NCI-H82 treated with DMSO at 0.1 percent for 48 hours (cell line): ENCODE data around the gene IL4R.
"Not testable (repeated sequence)": the region's sequence is repeated elsewhere in the genome, so short reads cannot be mapped to it uniquely, and the experiment has no call there.

ENCODE experiments used
- DNase-seq: peaks from one replicate; lab custom pipeline; 2025; ENCODE audit not compliant: unreplicated experiment; lab: John Stamatoyannopoulos, UW

Gene IL4R

GRCh38 chr16:27401768-27402568 is 88.2 kb downstream of the IL4R start, which contains the start of gene IL21R:
Gene IL21R, plus strand, starts transcription at chr16:27402174. Its CDS starts 27,898 bp downstream, at chr16:27430072.
- no peak for DNase-seq

GRCh38 chr16:27402569-27402963 is 88.8 kb downstream of the IL4R start:
- DNase-seq = no peak

DNA sequence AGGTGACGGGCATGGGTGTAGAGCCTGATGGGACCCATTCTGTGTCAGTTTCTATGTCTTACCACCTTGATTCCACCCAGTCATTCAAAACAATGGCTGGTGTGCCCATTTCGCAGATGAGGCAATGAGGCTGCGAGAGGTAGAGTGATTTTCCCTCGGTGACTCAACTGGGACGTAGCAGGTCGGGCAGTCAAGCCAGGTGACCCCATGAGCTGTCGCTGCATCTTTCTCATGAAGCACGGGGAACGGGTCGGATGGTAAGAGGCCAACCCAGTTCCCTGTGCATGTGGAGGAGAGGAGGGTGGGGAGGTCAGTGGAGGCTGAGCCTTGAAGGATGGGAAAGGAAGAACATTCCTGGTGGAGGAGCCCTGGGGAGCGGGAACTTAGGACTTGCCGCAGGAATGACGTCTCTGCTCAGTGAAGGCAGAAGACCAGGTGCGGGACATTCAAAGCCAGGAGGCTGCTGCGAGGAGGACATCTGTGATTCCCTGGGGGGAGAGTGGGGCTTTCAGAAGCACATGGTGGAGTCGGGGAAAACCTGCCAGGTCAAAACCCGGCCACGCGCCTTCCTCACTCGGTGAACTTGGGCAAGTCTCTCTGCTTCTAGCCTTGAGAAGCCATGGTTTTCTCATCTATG is 89.3 kb downstream of the IL4R start:
- no peak for DNase-seq

- DNase-seq = no peak
These were observed 89.8 kb downstream of the IL4R start for GRCh38 chr16:27403601-27403992.

DNA sequence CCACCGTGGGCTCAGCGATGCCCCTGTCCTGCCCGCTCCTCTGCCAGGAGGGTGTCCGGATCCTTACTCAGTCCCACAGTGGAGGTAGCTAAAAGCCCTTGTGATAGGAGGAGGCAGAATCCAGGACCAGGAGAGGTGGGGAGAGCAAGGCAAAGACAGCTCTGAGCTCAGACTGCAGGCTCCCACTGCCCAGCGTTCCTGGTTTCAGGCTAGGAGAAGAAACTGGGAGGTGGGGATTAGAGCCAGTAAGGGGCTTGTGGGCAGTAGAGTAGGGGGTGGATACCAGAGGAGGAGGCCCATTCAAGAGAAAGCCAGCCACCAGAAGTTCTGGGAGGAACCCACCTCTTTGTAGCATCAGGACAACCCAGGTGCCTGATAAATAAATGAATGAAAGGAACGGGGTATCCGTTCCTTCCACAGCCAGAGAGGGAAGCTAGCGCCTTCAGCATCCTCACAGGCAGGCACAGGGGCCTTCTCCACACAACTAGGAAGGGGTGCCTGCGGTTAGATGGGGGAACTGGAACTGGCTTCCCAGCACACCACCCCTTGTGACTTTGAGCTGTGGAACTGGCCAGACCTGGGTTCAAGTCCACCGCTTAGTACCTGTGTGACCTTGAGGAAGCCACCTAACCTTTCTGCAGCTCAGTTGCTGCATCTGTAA is 90.5 kb downstream of the IL4R start:
- no peak for DNase-seq

GRCh38 chr16:27405546-27406451 is 92.0 kb downstream of the IL4R start:
- no peak for DNase-seq

DNA sequence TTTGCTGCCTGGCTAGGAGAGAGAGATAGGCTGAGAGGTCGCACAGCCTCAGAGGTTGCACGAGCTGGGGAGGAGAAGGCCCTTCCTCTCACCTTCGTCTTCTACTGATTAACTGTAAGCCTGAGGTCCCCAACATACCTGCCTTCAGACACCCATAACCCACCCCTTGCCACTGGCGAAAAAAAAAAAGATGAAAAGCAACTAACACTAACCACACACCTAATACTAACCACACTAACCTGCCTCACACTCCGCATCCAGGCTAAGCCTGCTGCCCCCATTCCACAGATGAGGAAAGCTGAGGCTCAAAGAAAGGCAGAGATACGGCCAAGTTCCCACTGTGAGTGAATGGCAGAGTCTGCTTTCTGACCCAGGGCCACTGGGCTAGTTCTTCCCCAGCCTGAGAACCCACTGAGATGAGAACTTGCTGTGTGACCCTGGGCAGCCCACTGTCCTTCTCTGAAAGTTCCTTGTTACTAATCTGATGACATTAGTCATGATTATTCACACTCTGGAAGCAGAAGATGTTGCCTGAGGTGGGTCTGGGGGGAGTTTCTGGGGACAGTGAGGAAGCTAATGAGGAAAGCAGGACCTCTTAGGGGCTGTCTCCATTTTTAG is 92.8 kb downstream of the IL4R start:
- no peak for DNase-seq

DNA sequence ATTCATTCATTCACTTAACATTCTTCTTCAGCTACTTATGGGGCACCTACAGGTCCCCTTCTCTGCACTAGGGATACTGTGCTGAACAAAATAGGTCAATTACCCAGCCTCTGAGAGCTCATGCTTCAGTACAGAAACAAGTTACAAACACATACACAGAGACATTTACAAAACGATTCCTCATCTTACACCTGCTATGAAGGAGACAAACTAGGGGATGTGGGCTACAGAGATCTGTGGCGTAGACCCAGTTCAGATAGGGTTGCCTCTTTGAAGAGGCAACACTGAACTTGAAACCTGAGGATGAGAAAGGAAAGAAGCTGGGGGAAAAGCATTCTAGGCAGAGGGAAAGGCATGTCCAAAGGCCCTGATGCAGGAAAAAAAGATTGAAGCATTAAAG is 93.4 kb downstream of the IL4R start:
- DNase-seq = no peak

DNA sequence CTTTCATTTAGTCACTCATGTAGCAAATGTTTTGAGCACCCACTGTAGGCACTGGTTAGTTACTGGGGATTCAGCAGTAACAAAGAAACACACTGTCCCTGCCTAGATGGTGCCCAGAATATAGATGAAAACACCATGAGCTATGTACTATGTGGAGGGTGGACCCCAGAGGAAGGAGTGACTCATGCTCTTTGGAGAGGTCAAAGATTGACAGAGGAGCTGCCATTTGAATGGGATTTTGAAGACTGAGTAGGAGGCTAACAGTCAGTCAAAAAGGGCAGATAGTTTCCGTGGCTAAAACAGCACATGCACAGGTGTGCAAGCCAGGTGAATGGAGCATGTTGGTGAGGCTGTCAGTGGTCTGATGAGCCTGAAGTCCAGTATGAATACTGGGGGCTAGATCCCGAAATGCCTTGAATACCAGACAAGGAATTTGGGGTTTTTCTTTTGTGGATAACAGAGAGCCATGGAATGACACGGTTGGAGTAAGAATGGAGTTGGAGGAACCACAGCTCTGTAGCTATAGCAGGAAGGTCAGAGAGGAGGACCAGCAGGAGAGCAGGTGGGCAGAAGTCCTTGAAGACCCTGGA is 94.3 kb downstream of the IL4R start:
- DNase-seq = no peak

GRCh38 chr16:27408602-27409031 is 94.8 kb downstream of the IL4R start:
- DNase-seq = no peak

DNA sequence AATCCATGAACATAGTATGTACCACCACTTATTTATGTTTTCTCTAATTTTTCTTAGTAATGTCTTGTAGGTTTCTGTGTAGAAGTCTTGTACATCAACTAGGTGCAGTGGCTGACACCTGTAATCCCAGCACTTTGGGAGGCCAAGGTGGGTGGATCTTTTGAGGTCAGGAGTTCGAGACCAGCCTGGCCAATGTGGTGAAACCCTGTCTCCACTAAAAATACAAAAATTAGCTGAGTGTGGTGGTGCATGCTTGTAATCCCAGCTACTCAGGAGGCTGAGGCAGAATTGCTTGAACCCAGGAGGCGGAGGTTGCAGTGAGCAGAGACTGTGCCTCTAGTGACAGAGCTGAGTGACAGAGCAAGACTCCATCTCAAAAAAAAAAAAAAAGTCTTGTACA is 96.2 kb downstream of the IL4R start:
- not testable (repeated sequence) for DNase-seq

DNA sequence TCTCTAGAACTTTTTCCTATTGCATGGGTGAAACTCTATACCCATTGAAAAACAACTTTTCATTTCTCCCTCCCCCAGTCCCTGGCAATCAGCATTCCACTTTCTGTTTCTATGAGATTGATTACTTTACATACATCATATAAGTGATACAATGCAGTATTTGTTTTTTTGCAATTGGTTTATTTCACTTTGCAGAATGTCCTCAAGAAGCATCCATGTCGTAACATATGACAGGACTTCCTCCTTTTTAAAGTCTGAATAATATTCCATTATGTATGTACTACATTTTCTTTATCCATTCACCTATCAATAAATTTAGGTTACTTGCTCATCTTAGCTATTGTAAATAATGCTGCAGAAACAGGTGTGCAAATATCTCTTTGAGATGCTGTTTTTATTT is 97.0 kb downstream of the IL4R start:
- DNase-seq = no peak

DNA sequence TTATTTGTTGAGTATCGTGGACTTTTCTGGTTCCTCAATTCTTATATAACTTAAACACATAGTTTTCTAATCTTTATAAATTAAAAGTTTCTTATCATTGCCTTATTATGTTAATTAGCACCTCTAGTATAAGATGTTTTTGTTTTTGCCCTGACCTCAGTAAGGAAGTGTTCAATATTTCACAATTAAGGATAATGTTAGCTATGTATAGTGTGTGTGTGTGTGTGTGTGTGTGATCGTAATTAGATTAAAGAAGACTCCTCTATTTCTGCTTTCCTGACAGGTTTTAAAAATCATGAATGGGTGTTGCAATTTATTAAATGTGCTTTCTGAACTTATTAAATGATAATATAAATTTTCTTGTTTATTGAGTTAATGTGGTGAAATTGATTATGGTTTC is 100.2 kb downstream of the IL4R start:
- DNase-seq = no peak
